HG03108 (cell line): ENCODE data around the gene OR1F1.
"Not testable (repeated sequence)": the region's sequence is repeated elsewhere in the genome, so short reads cannot be mapped to it uniquely, and the experiment has no call there.

ENCODE experiments used
- ATAC-seq: cut with Tn5 transposase; IDR thresholded peaks from one replicate; pipeline ENCODE4 v1.9.1; 2021; ENCODE audit warnings: moderate library complexity; ENCODE audit not compliant: unreplicated experiment

OR1F1 gene

GRCh38 chr16:3173892-3174617 is 13.9 kb upstream of the OR1F1 start:
- ATAC-seq, result no peak

DNA sequence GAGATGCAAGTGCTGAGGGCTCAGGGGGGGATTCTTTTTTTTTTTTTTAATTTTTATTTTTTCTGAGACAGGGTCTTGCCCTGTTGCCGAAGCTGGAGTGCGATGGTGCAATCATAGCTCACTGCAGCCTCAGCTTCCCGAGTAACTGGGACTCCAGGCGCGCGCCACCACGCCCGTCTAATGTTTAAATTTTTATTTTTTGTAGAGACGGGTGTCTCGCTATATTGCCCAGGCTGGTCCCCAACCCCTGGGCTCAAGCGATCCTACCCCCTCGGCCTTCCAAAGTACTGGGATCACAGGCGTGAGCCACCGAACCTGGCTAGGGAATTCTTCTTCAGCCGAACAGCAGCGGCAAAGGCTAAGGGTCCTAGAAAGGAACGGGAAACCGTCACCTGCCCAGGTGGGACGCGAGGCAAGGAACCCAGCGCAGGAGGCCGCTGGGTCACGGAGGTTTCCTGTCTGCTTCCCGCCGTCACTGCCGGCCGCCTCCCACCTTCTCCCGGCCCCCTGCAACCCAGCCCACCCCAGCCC is 13.3 kb upstream of the OR1F1 start:
- no peak for ATAC-seq

DNA sequence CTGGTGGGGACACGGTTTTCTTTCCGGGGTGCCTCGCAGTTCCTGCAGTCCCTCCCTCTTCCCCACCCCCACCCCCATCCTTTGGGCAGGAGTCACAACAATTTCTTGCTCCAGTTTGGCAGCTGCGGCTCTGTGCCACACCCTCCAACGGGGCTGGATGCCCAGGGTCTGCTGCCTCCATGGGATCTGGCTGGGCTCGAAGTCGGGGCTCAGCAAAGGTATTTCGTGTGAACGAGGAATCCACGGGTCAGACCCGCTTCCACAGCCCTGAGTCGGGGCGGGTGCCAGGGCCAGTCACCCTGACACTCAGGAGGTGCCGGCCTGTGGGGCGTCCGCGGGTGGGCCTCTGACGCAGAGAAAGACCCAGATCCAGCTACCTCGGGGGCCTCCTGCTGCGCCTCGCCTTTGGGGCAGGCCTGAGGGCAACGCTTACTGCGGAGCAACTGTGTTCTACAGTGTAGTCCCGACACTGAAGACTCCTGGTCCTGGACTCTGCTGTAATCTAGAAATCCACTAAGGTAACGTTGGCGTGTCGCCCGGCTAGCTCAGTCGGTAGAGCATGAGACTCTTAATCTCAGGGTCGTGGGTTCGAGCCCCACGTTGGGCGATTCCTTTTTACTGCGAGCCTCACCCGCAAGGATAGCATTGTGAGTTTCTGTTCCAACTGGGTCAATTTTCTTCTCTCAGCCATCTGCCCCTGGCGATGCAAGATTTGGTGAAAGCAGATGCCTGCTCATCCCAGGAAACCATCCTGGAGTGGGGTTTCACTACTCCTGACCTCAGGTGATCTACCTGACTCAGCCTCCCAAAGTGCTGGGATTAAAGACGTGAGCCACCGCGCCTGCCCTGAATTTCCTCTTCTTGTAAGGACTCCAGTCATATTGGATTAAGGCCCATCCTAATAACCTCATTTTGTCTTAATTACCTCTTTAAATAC is 12.6 kb upstream of the OR1F1 start:
- ATAC-seq, result no peak

DNA sequence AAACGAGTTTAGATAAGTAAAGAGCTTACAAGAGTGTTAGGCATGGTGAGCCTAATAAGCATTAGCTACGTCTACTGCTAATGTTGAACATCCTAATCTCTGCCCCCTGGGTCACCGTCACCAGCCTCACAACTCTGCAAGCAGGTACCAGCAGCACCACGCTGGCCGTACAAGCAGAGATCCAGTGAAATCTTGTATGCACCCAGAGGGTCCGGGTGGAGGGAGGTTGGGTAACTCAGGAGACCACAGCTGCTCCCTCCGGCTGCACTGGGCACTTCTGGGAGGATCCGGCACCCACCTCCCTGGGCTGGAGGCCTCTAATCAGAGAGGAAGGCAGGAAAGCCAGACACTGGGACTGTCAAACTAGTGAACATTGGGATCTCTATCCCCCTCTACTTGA is 8.4 kb upstream of the OR1F1 start:
- ATAC-seq, result no peak

DNA sequence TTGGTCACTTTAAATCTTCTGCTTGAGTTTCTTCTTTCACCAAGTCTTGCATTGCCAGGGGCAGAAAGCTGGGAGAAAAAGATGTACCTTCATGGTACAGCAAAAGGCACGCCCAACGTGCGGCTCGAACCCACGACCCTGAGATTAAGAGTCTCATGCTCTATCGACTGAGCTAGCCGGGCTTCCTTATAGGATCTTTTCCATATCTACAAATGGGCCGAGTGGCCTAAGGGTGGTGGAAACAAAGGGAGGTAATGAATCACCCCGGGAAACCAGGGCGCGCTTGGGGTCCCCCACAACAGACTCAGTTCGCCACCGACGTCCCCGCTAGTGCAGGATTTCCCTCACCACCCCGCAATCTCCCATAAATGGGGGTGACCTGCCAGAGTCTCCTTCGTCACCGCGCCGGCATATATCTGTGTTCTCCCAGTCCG is 7.5 kb upstream of the OR1F1 start:
- ATAC-seq, result no peak

DNA sequence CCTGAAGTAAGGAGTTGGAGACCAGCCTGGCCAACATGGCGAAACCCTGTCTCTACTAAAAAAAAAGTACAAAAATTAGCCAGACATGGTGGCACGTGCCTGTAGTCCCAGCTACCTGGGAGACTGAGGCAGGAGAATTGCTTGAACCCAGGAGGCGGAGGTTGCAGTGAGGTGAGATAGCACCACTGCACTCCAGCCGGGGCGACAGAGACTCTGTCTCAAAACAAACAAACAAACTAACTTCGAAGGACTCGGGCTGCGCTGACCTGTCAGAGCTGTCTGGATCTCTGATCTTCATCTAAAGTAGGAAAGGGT is 5.8 kb upstream of the OR1F1 start:
- ATAC-seq, result not testable (repeated sequence)

DNA sequence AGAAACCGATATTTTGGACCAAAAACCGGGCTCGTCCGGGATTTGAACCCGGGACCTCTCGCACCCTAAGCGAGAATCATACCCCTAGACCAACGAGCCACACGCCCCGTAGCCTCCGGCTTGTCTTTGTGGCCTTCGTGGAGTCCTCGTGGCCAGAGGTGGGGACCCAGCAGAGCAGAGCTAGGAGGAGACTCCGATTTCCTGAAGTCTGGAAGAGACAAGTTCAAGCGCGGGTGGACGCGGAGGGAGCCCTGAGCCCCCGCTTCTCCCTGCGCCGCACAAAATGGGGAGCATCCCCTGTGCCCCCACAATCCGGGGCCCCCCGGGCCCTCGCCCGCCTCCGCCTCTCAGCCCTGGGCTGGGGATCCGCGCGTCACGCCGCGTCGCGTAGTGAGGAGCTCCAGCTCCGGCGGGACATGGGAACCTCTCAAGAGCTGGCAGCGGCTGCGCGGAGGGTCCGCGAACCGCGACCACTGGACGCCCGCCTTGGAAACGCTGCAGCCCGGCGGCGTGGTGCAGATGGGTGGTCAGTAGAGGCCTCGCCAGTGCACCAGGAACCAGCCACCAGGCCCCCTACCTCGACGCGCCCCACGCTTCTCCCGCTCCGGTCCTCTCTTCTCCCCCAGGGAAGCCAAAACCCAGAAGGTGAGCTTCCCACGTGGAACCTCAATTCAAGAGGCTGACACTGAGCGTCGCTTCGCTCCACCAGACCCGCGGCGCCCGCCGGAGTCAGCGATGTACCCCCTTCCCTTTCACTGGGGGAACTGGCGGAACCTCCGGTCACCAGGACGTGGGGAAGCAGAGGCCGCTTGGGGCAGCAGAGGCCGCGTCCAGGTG is 5.2 kb upstream of the OR1F1 start:
- ATAC-seq, result no peak

DNA sequence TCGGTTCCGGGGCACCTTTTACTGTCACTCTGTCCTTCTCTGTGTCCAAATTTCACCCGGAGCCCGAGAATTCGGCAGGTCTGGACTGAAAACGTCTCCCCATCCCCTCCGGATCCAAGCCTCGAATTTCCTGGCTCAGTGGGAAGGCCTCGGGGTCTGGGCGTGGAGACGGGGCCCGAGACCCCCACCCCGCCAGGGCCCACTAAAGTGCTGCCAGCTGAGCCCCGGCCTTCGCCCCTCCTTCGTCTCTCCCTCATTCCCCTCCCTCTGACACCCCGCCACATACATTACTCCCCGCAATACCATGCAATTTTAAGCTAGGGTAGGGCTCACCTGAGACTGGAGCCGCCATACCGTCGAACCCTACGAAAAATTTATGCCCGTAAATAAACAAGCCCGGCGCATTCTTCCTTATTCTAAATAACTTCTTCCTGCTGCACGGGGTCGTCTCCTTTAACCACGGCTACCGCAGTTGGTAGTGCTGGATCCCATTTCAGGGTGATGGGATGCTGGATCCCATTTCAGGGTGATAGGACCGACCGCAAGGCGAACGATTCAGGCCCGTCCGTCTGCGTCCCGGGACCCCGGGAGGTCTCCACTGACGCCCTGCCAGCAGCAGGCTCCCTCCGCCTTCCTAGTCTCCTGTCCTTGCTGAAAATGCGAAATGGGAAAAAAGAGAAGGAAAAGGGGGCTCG is 4.4 kb upstream of the OR1F1 start:
- ATAC-seq, result no peak

GRCh38 chr16:3186946-3187690 is 886 bp upstream of the OR1F1 start:
- no peak for ATAC-seq

DNA sequence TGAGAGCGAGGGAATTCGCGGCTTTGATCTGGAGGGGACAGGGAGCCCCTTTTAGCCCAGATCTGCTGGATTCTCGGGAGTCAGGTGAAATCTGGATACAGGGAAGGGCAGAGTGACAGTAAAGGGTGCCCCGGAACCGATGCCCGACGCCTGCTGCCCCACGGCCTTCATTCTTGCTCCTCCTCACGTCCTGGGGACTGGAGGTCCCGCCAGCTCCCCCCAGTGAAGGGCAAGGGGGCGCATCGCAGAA is 596 bp downstream of the OR1F1 start:
- no peak for ATAC-seq

DNA sequence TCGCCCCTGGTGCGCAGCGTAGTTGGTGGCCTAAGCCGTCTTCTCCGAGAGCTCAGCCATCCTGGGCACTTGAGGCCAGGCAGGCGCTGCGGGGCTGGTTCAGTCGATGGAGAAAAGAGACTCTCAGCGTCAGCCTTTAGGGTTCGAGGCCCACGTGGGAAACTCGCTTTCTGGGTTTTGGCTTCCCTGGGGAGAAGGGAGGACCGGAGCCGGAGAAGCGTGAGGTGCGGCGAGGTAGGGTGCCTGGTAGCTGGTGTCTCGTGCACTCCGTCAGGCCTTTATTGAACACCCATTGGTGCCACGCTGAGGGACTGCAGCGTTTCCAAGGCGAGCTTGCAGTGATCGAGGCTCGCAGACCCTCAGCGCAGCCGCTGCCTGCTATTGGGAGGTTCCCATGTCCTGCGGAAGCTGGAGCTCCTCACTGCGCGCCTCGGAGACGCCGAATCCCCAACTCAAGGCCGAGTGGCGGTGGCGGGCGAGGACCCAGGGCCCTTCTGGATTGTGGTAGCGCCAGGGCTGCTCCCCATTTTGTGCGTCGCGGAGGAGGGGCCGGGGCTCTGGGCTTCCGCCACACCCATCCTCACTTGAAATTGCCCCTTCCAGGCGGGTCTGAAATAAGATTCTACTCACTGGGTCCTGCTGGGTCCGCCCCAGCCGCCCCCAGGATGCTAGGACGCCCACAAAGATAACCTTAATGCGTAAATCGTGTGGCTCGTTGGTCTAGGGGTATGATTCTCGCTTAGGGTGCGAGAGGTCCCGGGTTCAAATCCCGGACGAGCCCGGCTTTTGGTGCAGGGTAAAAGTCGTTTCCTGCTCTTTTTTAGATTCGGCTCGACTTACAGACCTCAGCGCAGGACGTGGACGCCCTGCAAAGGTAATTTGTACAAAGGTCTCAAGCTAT is 1.2 kb downstream of the OR1F1 start:
- no peak for ATAC-seq

DNA sequence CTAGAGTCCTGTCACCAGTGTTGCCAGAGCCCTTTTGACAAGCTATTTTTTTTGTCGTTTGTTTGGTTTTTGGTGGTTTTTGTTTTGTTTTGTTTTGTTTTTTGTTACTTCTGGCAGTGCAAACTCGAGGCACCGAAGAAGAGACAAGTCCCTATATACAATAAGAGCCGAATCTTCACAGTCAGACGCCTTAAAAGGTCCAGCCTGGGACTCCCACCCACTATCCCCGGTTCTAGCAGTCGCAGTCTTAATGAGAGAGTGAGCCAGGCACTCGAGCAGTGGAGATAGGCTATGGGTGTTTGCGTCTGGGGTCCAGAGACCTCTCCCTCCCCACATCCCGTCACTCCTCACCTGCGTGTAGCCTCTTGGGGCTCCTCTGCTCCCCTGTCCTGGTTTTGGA is 1.9 kb downstream of the OR1F1 start:
- no peak for ATAC-seq

- ATAC-seq, result no peak
Observed at GRCh38 chr16:3190949-3191353, 2.9 kb downstream of the OR1F1 start.

DNA sequence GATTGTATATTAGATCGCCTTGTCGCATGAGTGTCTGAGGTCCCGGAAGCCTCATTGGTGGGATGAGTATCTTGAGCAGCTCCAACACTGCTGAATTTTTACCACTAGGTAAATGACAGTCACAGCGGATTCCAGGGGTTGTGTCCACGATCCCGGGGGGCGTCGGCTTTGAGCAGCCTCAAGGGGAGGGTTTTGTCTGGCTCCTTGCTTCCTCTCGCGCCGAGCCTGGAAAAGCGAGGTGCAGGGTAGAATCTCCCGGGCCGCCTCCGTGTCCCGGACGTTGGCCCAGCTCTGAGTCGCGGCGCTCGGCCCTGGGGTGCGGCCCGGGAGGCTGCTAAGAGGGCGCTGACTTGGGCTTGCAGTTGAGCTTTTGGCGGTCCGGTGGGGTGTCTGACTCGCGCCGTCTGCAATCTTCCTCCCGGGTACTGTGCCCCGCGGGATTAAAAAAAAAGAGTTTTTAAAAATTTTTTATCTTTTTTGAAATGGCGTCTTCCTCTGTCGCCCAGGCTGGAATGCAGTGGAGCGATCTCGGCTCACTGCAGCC is 4.5 kb downstream of the OR1F1 start:
- ATAC-seq, result no peak

DNA sequence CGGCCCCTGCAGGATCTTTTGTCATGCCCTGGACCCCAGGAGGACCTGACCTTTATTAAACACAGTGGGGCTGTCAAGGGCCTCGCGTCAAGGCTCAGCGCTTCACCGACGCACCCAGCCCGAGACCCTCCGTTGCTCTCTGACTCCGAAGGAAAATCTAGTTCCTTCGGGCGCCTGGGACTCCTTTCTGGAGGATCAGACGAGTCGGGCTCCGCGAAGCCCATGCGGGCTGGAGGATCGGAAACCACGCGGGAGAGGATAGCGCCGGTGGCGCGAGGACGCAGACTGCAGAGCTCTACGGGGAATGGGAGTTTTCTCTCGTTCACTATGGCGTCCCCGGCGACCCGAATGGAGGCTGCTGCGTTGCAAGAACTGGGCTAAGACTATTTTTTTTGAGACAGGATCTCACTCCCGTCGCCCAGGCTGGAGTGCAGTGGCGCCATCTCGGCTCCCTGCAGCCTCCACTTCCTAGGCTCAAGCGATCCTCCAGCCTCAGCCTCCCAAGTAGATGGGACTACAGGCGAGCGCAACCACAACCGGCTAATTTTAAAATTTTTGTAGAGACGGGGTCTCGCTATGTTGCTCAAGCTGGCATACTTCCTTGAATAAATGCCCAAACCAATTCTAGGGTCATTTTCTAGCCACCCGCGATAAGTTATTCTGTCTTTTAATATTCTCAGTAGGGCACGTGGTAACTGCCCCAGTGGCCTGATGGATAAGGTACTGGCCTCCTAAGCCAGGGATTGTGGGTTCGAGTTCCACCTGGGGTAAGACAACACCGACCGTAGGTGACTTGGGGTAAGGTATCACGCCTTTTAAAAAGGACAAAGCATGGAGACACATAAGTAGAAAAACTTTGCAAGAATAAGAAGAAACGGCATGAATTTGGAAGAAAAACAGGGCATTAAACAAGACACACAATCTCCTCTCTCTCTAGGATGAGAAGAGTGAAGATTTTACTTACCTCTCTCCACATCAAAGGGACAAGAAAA is 5.5 kb downstream of the OR1F1 start:
- no peak for ATAC-seq

DNA sequence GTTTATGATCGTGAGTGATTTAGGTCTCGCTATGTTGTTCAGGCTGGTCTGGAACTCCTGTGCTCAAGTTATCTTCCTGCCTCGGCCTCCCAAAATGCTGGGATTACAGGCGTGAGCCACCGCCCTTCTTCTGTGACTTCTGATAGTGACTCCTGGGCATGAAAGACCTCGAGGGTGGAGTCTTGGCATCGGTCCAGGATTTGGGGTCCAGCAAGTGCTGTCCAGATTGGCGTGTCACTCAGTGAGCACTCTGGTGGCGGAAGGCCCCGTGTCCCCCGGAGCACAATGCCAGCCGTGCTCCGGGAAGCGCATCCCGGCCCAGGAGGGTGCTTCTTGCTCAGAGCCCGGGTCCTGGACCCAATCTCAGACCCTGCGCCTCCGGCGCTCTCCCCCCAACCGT is 6.8 kb downstream of the OR1F1 start:
- no peak for ATAC-seq

DNA sequence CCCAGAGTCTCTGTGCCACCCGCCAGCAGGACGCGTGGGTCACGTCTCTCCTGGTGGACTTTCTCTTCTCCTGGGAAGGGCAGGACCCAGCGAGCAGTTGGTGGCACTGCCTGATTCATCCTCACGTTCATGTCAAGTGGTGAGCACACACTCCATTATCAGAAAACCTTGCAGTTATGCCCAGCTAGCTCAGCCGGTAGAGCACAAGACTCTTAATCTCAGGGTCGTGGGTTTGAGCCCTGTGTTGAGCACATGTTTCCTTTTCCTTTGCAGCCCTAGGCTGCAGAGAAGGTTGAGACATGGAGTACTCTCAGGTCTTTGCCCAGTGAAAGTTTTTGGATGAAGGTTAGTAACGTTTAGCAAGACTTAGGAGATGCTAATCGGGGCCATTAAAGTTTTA is 8.0 kb downstream of the OR1F1 start:
- ATAC-seq, result no peak
